Endothelial cell of umbilical vein (primary cell): ENCODE measurements around the gene POGK. TPM values are rescaled to one million over a fixed set of nuclear protein-coding genes. Genes with fewer than 3 reads are reported as not detected.

Source experiments
- BruUV-seq: library from RNA; stranded (reverse); fragments of 400-500 nt; replicated peaks from 2 replicates; lab custom pipeline; 2021; lab: Mats Ljungman, UMichigan
- CTCF ChIA-PET: fragments of 300-600, 350-600 bp; sonication (Branson Sonifier 250); formaldehyde crosslinking; loops from one replicate; lab custom pipeline; 2021; ENCODE audit warnings: antibody characterized with exemption, inconsistent platforms; lab: Charles Lee
- POLR2A ChIA-PET: fragments of 300-600, 350-600 bp; sonication (Branson Sonifier 250); formaldehyde crosslinking; loops from one replicate; lab custom pipeline; 2021; ENCODE audit warnings: antibody characterized with exemption, inconsistent platforms; lab: Charles Lee
- DNase-seq: peaks from one replicate; pipeline ENCODE4 v3.0.0-alpha.2; 2011; ENCODE audit warnings: low read depth, low spot score
- FAIRE-seq: peaks from 2 replicates; lab custom pipeline; 2011; peaks lifted over from hg19 to GRCh38; lab: Jason Lieb, UNC
- H2AFZ ChIP-seq: 2 replicates; pipeline ENCODE4 v1.6.0; 2012; ENCODE audit warnings: low read depth, low read length, control low read depth, inconsistent platforms
- H3K27ac ChIP-seq: 2 replicates; pipeline ENCODE4 v1.5.1; 2011; ENCODE audit warnings: low read depth, mild to moderate bottlenecking, control low read depth, low read length, moderate library complexity; ENCODE audit not compliant: insufficient read depth
- H3K27me3 ChIP-seq, 2 experiments: 2 replicates each; pipeline versions ENCODE4 v1.6.0 to v1.6.1; 2011; ENCODE audit warnings: low read length in 2 of 2, mixed read lengths in 1 of 2; ENCODE audit not compliant: control insufficient read depth in 2 of 2, insufficient read depth in 2 of 2
- H3K36me3 ChIP-seq, 2 experiments: 2 replicates in 1 of 2; 3 replicates in 1 of 2; pipeline ENCODE4 v1.5.1; 2011; ENCODE audit warnings: low read length in 2 of 2, mild to moderate bottlenecking in 1 of 2, moderate library complexity in 1 of 2; ENCODE audit not compliant: control insufficient read depth in 2 of 2, insufficient read depth in 2 of 2; ENCODE audit errors: extremely low read depth in 1 of 2
- H3K4me1 ChIP-seq: 3 replicates; pipeline ENCODE4 v1.5.1; 2011; ENCODE audit warnings: mild to moderate bottlenecking, low read length; ENCODE audit not compliant: control insufficient read depth, insufficient read depth; ENCODE audit errors: extremely low read depth
- H3K4me2 ChIP-seq: 2 replicates; pipeline ENCODE4 v1.6.1; 2011; ENCODE audit warnings: low read length, control low read depth, mixed read lengths; ENCODE audit not compliant: insufficient read depth
- H3K4me3 ChIP-seq, 3 experiments: fragments of 200-600 bp in 1 of 3; sonication (generic), shearing (Covaris generic) in 1 of 3; replicated peaks in 1 of 3; 2 replicates each; pipeline ENCODE4 v1.5.1; 2011 to 2016; ENCODE audit warnings: control low read depth in 3 of 3, low read length in 3 of 3, mild to moderate bottlenecking in 2 of 3, inconsistent platforms in 1 of 3, low read depth in 1 of 3, moderate library complexity in 1 of 3; ENCODE audit not compliant: insufficient read depth in 1 of 3
- H3K79me2 ChIP-seq: 2 replicates; pipeline ENCODE4 v1.6.0; 2012; ENCODE audit warnings: low read length, inconsistent platforms; ENCODE audit not compliant: control insufficient read depth, insufficient read depth
- H3K9ac ChIP-seq: replicated peaks from 2 replicates; pipeline ENCODE3; 2011; ENCODE audit warnings: low read length, control low read depth; ENCODE audit not compliant: insufficient read depth; ENCODE audit errors: extremely low read depth
- H3K9me1 ChIP-seq: replicated peaks from 3 replicates; pipeline ENCODE4 v1.6.0; 2011; ENCODE audit warnings: mild to moderate bottlenecking, low read length; ENCODE audit not compliant: control insufficient read depth, insufficient read depth; ENCODE audit errors: extremely low read depth
- H3K9me3 ChIP-seq: replicated peaks from 2 replicates; pipeline ENCODE4 v1.5.1; 2012; ENCODE audit warnings: low read length, inconsistent platforms; ENCODE audit not compliant: control insufficient read depth, insufficient read depth
- H4K20me1 ChIP-seq: replicated peaks from 2 replicates; pipeline ENCODE3; 2011; ENCODE audit warnings: mild to moderate bottlenecking, low read length; ENCODE audit not compliant: control insufficient read depth, insufficient read depth; ENCODE audit errors: extremely low read depth
- CTCF ChIP-seq, 2 donors: IDR thresholded peaks; 1 replicate in 1 of 2; 2 replicates in 1 of 2; pipeline ENCODE4 v1.5.1; 2011; ENCODE audit warnings: low read length in 2 of 2, mild to moderate bottlenecking in 2 of 2, moderate library complexity in 2 of 2, control low read depth in 1 of 2, inconsistent platforms in 1 of 2, low read depth in 1 of 2; ENCODE audit not compliant: insufficient read depth in 1 of 2; ENCODE audit errors: extremely low read depth in 1 of 2
- EZH2 ChIP-seq: IDR thresholded peaks from 2 replicates; pipeline ENCODE4 v1.6.1; 2012; ENCODE audit warnings: borderline replicate concordance, low read depth, mild to moderate bottlenecking, moderate library complexity, low read length, inconsistent platforms; ENCODE audit not compliant: severe bottlenecking
- FOS ChIP-seq: IDR thresholded peaks from 2 replicates; pipeline ENCODE4 v1.6.1; 2011; ENCODE audit warnings: mild to moderate bottlenecking, low read length, moderate library complexity, borderline replicate concordance; ENCODE audit not compliant: insufficient read depth
- GATA2 ChIP-seq: IDR thresholded peaks from 2 replicates; pipeline ENCODE4 v1.7.0; 2011; ENCODE audit warnings: low read depth, mild to moderate bottlenecking, moderate library complexity, mixed read lengths, low read length; ENCODE audit not compliant: insufficient read length, insufficient read depth
- JUN ChIP-seq: IDR thresholded peaks from 2 replicates; pipeline ENCODE4 v1.6.1; 2011; ENCODE audit warnings: borderline replicate concordance, low read depth; ENCODE audit not compliant: insufficient read length, insufficient read depth
- MAX ChIP-seq: IDR thresholded peaks from 2 replicates; pipeline ENCODE4 v1.6.1; 2011; ENCODE audit not compliant: insufficient read depth, insufficient read length
- MYC ChIP-seq: IDR thresholded peaks from one replicate; pipeline ENCODE4 v1.6.1; 2011; ENCODE audit warnings: mild to moderate bottlenecking, low read depth, low read length
- POLR2A ChIP-seq: IDR thresholded peaks from 2 replicates; pipeline ENCODE4 v1.6.1; 2012; ENCODE audit warnings: low read depth, mild to moderate bottlenecking, control low read depth, low read length
- POLR2AphosphoS5 ChIP-seq: IDR thresholded peaks from 2 replicates; pipeline ENCODE4 v1.6.1; 2012; ENCODE audit warnings: low read depth, mild to moderate bottlenecking, control low read depth, low read length, moderate library complexity; ENCODE audit not compliant: insufficient read depth
- dilution Hi-C: fragments of 300-500 bp; cut with MboI; formaldehyde crosslinking; loops from one replicate; pipeline ENCODE4 v1.15.0; 2019; ENCODE audit warnings: low sequenced_read_pairs; ENCODE audit not compliant: extremely low pct_ligation_motif_present
- intact Hi-C: fragments of 100-400 bp; cut with micrococcal nuclease; formaldehyde crosslinking; loops from one replicate; pipeline ENCODE4 v1.10.0; 2022
- polyA plus RNA-seq, 4 experiments: library from polyadenylated mRNA; depleted of rRNA in 3 of 4; stranded (reverse) in 3 of 4; unstranded in 1 of 4; fragments of >200 nt; gene quantifications; 2 replicates each; pipeline versions ENCODE4 v1.2.1 to v1.2.3, GENCODE V29; 2011 to 2012; ENCODE audit warnings: missing spikeins in 1 of 4
- total RNA-seq: library from RNA; stranded (reverse); gene quantifications from 2 replicates; pipeline ENCODE4 v1.2.3, GENCODE V29; 2021

Gene POGK
- total and polyA plus RNA-seq, 2 donors (not counting 3 experiments of a cell fraction or from before 2014, with no cell fraction given): 12.5 to 31.8 TPM

GRCh38 chr1:166859597-166859996, 20.3 kb downstream of the POGK start:
- H2AFZ ChIP-seq: no peak overlapping the region
- no peaks in the 10 kb centered on the region for H3K9me3 ChIP-seq
- CTCF ChIA-PET: no interaction called here
- H3K4me1 ChIP-seq: no peaks in the 10 kb centered on the region
- no peak overlapping the region for H3K4me2 ChIP-seq
- H3K9ac ChIP-seq: no peak overlapping the region
- POLR2A ChIA-PET: no interaction called here
- no peaks in the 10 kb centered on the region for H3K27me3 ChIP-seq
- intact Hi-C loops (no loop called here), dilution Hi-C loops (no loop called here)
- no peak overlapping the region for H3K4me3 ChIP-seq
- DNase-seq (no peak), FAIRE-seq (no peak)
- TF ChIP-seq EZH2 (no peak), MAX (no peak), MYC (no peak), POLR2AphosphoS5 (no peak), FOS (no peak), GATA2 (no peak), JUN (no peak), POLR2A (no peak), CTCF (IDR thresholded peaks at IDR 0.05; ENCODE audit: extremely low read depth in 1 of 2, insufficient read depth in 1 of 2, low read depth in 1 of 2, low read length in 2 of 2) (no peak)
- H3K36me3 ChIP-seq: peaks cover 15 to 16% of the 10 kb centered on the region in 2 experiments
- H3K9me1 ChIP-seq: peaks cover 3% of the 10 kb centered on the region
- H3K79me2 ChIP-seq: peaks cover 2% of the 10 kb centered on the region
- no TSS peak for BruUV-seq
- H4K20me1 ChIP-seq: no peaks in the 10 kb centered on the region
- no peak overlapping the region for H3K27ac ChIP-seq
